Measurements from ENCODE around the gene ASMTL.

- no peak for TF ChIP-seq CTCF (conservative IDR thresholded peaks at IDR 0.05)
- no peak for TF ChIP-seq EZH2 (IDR thresholded peaks at IDR 0.05; ENCODE audit: low read depth)
These were observed 680 bp upstream of the ASMTL start for GRCh38 chrX:1453395-1453783.

All from PC-9 (cell line).